A673 (cell line): ENCODE results near the gene CACNA2D1. TPM values are rescaled to one million over a fixed set of nuclear protein-coding genes. Genes with fewer than 3 reads are reported as not detected.

Source experiments
- BruUV-seq: library from RNA; stranded (reverse); fragments of 400-500 nt; replicated peaks from 2 replicates; lab custom pipeline; 2021; lab: Mats Ljungman, UMichigan
- CTCF ChIA-PET: fragments of 300-600 bp; sonication (Branson Sonifier 250); formaldehyde crosslinking; loops from one replicate; lab custom pipeline; 2022; ENCODE audit warnings: antibody characterized with exemption; lab: Charles Lee
- POLR2A ChIA-PET: fragments of 300-600 bp; sonication (Branson Sonifier 250); formaldehyde crosslinking; loops from one replicate; lab custom pipeline; 2022; ENCODE audit warnings: antibody characterized with exemption; ENCODE audit not compliant: low non-redundant PET; lab: Charles Lee
- DNase-seq: peaks from one replicate; pipeline ENCODE4 v3.0.0-alpha.2; 2015; ENCODE audit warnings: low spot score
- H3K27ac ChIP-seq: fragments of 200-600 bp; sonication (generic); 2 replicates; pipeline ENCODE4 v1.5.1; 2016; ENCODE audit warnings: mixed run types, low read depth, mild to moderate bottlenecking, mixed read lengths, antibody characterized with exemption, low read length; ENCODE audit not compliant: poor library complexity, severe bottlenecking
- H3K27me3 ChIP-seq: fragments of 200-600 bp; sonication (generic); replicated peaks from 2 replicates; pipeline ENCODE4 v1.6.1; 2017; ENCODE audit warnings: mixed run types, low read depth, mild to moderate bottlenecking, mixed read lengths, antibody characterized with exemption, low read length; ENCODE audit not compliant: insufficient read depth, poor library complexity
- H3K36me3 ChIP-seq: fragments of 200-600 bp; sonication (generic); 2 replicates; pipeline ENCODE4 v1.6.1; 2016; ENCODE audit warnings: mixed run types, mild to moderate bottlenecking, mixed read lengths, antibody characterized with exemption, low read length; ENCODE audit not compliant: insufficient read depth, poor library complexity, severe bottlenecking
- H3K4me1 ChIP-seq: fragments of 200-600 bp; sonication (generic); 2 replicates; pipeline ENCODE4 v1.6.1; 2017; ENCODE audit warnings: mixed run types, mild to moderate bottlenecking, mixed read lengths, antibody characterized with exemption, low read length; ENCODE audit not compliant: insufficient read depth, poor library complexity, severe bottlenecking
- H3K4me3 ChIP-seq: fragments of 200-600 bp; sonication (generic); 2 replicates; pipeline ENCODE4 v1.5.1; 2016; ENCODE audit warnings: low read depth, mixed run types, mild to moderate bottlenecking, mixed read lengths, low read length; ENCODE audit not compliant: poor library complexity, severe bottlenecking
- H3K9me3 ChIP-seq: fragments of 200-600 bp; sonication (generic); 2 replicates; pipeline ENCODE4 v1.6.1; 2016; ENCODE audit warnings: mixed run types, low read depth, mild to moderate bottlenecking, mixed read lengths, antibody characterized with exemption, low read length; ENCODE audit not compliant: poor library complexity, severe bottlenecking
- EZH2 ChIP-seq: fragments of 200-600 bp; sonication (generic); IDR thresholded peaks from 2 replicates; pipeline ENCODE4 v1.6.1; 2017; ENCODE audit warnings: borderline replicate concordance, low read depth, mild to moderate bottlenecking, mixed read lengths, antibody characterized with exemption, low read length; ENCODE audit not compliant: poor library complexity, severe bottlenecking
- intact Hi-C: fragments of 100-400 bp; cut with micrococcal nuclease; formaldehyde crosslinking; loops from one replicate; pipeline ENCODE4 v1.10.0; 2022; ENCODE audit not compliant: unreplicated experiment
- total RNA-seq: library from RNA; stranded (reverse); gene quantifications from 2 replicates; pipeline ENCODE4 v1.2.3, GENCODE V29; 2021
- TF ChIP-seq, protein P1 (sequence below): fragments of 300-800, 200-600 bp; sonication (generic); conservative IDR thresholded peaks from 2 replicates; pipeline ENCODE4 v1.5.1; 2017; ENCODE audit warnings: low read depth, mild to moderate bottlenecking, antibody characterized with exemption, low read length, moderate library complexity, mixed read lengths

CACNA2D1 gene
- total RNA-seq, 1 experiment from 2014 or later = 49.1 TPM

DNA sequence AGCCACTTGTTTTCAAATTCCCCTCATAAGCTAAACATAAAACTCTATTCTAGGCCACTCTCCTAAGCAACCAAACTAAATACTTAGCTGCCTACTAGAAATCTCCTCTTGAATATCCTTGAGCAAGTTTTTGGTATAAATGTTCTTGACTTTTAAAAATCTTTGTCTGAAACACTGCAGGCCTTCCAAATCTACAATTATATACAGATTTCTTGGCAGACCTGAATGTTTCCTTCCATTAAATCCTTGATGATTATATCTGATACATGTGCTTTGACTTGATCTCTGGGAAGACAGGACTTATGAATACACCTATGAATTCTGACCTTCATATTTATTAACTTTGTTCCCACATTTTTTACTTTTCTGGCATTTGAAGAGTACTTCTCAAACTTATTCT lies 314.5 kb downstream of the CACNA2D1 start:
- peaks cover 4% of the 10 kb centered on the region for H3K36me3 ChIP-seq
- peaks cover 14% of the 10 kb centered on the region for H3K9me3 ChIP-seq
- H3K4me1 ChIP-seq = no peaks in the 10 kb centered on the region
- no peak for DNase-seq
- H3K27me3 ChIP-seq = no peaks in the 10 kb centered on the region
- no peak overlapping the region for H3K27ac ChIP-seq
- ChIA-PET CTCF (no interaction called here), POLR2A (no interaction called here)
- H3K4me3 ChIP-seq = no peak overlapping the region
- intact Hi-C loops = no loop called here
- no TSS peak for BruUV-seq
- TF ChIP-seq EZH2 = no peak
- TF ChIP-seq, protein P1, sequence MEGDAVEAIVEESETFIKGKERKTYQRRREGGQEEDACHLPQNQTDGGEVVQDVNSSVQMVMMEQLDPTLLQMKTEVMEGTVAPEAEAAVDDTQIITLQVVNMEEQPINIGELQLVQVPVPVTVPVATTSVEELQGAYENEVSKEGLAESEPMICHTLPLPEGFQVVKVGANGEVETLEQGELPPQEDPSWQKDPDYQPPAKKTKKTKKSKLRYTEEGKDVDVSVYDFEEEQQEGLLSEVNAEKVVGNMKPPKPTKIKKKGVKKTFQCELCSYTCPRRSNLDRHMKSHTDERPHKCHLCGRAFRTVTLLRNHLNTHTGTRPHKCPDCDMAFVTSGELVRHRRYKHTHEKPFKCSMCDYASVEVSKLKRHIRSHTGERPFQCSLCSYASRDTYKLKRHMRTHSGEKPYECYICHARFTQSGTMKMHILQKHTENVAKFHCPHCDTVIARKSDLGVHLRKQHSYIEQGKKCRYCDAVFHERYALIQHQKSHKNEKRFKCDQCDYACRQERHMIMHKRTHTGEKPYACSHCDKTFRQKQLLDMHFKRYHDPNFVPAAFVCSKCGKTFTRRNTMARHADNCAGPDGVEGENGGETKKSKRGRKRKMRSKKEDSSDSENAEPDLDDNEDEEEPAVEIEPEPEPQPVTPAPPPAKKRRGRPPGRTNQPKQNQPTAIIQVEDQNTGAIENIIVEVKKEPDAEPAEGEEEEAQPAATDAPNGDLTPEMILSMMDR = no peak

DNA sequence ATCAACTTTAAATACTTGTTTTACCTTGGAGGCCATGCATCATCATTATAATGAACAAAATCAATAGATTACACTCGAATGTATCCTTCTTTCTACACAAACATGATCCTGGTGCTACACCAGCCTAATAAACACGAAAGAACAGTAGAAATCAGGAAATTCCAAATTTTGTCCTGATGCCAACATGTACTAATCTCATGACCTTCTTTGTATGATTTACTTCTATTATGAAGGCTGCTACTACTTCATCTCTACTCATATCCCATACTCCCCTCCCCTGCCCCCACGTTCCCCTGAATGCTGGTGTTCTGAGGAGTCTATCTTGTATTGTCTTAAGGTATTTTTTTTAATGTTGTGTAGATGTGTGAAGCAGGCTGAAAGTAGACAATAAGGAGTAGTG lies 315.0 kb downstream of the CACNA2D1 start:
- intact Hi-C loops = no loop called here
- ChIA-PET CTCF (no interaction called here), POLR2A (no interaction called here)
- no peak for DNase-seq
- H3K27ac ChIP-seq = no peak overlapping the region
- BruUV-seq = no TSS peak
- no peaks in the 10 kb centered on the region for H3K27me3 ChIP-seq
- no peaks in the 10 kb centered on the region for H3K4me1 ChIP-seq
- no peak overlapping the region for H3K4me3 ChIP-seq
- H3K9me3 ChIP-seq = peaks cover 17% of the 10 kb centered on the region
- no peak for TF ChIP-seq EZH2
- TF ChIP-seq, protein P1 = no peak
- H3K36me3 ChIP-seq = peaks cover 7% of the 10 kb centered on the region

DNA sequence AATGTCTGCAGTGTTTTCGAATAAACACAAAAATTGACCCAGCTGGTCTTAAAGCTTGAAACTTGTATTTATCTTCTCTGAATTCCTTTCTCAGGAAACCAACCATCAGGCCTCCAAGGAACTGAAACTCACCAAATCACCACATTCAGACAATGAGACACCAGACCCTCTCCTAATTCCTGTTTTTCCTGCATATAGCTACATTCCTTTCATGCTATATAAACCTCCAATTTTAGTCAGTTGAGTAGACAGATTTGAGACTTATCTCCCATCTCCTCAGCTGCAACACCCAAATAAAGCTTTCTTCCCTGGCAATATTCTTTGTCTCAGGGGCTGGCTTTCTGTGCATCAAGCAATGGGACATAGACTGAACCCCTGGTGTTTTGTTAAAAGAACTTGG lies 317.0 kb downstream of the CACNA2D1 start:
- H3K4me1 ChIP-seq = peaks cover 3% of the 10 kb centered on the region
- intact Hi-C loops = no loop called here
- ChIA-PET CTCF (no interaction called here), POLR2A (interaction anchor here (0.5 kb wide), 1 partner anchor 20 kb away, joined by 15 read pairs; no protein-coding TSS in a partner anchor)
- DNase-seq = no peak
- no peak overlapping the region for H3K27ac ChIP-seq
- H3K36me3 ChIP-seq = peaks cover 7% of the 10 kb centered on the region
- no peak overlapping the region for H3K4me3 ChIP-seq
- no peaks in the 10 kb centered on the region for H3K27me3 ChIP-seq
- no peak for TF ChIP-seq EZH2
- TF ChIP-seq, protein P1 = no peak
- peaks cover 17% of the 10 kb centered on the region for H3K9me3 ChIP-seq
- no TSS peak for BruUV-seq
